KOPT-K1 (cell line): Measurements from ENCODE around the gene TXNRD3.

Experiments
- H3K27ac ChIP-seq: fragments of 200-600 bp; sonication (generic); 2 replicates; pipeline ENCODE4 v1.5.1; 2016; ENCODE audit warnings: antibody characterized with exemption, mild to moderate bottlenecking, low read depth, low read length; ENCODE audit not compliant: poor library complexity, severe bottlenecking
- H3K36me3 ChIP-seq: fragments of 200-600 bp; sonication (generic); 2 replicates; pipeline ENCODE4 v1.5.1; 2017; ENCODE audit warnings: antibody characterized with exemption, mild to moderate bottlenecking, low read length, moderate library complexity; ENCODE audit not compliant: insufficient read depth
- H3K9me3 ChIP-seq: fragments of 200-600 bp; sonication (generic); 2 replicates; pipeline ENCODE4 v1.5.1; 2017; ENCODE audit warnings: antibody characterized with exemption, low read length, mild to moderate bottlenecking; ENCODE audit not compliant: insufficient read depth, poor library complexity, severe bottlenecking

Gene TXNRD3

DNA sequence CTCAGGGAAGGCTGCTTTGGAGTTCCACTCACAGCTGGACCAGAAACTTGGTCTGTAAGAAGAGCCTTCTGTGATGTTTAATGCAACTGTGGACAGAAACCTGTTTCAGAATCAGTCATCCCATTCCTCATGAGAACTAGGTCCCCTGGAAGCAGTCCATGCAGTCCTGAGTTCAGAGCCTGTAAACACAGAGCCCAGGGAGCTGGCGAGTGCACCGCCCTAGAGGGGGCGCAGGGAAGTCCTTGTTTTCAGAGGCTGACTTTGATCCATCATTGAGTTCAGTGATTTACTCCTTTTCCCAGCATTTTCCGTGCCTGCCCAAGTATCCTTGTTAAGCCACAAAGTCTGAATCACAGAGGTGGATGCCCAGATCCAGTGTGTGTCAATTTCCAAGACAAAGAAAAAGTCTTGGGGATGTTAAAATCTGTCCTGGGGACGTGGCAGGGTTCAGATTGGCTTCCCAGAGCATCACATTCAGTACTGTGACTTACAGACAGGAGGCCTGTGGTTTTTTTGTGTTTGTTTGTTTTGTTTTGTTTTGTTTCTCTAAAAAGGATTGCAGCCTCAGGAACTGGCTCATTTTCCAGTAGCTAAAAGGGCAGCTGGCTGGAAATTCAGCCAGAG lies 9.8 kb upstream of the TXNRD3 start:
- Histone ChIP-seq H3K36me3 (no peaks in the 10 kb centered on the region), H3K27ac (no peak overlapping the region), H3K9me3 (peaks cover 25% of the 10 kb centered on the region)

DNA sequence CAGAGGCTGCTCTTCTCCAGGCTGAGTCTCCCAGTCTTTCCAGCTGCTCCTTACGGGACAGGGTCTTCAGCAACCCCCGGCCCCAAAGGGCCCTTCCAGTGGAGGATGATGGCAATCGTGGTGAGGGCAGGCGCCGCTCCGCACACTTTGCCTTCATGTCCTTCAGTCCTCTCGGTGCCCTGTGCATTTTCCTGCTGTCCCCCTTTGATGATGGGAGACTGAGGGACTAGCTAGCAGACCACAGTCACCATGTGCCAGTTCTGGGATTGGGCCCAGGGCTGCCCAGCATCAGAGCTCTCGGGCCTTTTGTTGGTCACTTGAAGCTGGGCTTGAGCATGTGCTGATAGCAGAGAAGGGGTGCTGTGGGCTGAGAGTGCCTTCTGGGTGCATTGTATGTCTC lies 8.8 kb upstream of the TXNRD3 start:
- H3K27ac ChIP-seq: no peak overlapping the region
- H3K36me3 ChIP-seq: no peaks in the 10 kb centered on the region
- H3K9me3 ChIP-seq: peaks cover 30% of the 10 kb centered on the region

DNA sequence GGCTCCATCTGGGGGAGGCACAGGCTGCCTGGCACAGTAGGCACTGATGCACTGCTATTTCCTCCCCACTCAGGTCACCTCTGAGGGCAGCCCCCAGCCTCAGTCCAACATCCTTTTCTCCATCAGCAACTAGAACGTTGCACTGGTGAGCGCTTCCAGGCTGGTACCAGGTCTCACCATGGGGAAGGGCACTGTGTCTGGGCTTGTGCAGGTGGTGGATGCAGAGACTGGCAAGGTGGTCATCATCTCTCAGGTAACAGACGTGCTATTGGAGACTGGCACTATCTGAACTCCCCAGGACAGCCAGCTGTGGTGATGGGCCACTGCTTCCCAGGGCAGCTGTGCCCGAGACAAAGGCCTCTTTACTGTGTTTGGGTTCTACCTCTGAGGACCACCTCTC lies 8.3 kb upstream of the TXNRD3 start:
- Histone ChIP-seq H3K27ac (no peak overlapping the region), H3K9me3 (peaks cover 35% of the 10 kb centered on the region), H3K36me3 (no peaks in the 10 kb centered on the region)

DNA sequence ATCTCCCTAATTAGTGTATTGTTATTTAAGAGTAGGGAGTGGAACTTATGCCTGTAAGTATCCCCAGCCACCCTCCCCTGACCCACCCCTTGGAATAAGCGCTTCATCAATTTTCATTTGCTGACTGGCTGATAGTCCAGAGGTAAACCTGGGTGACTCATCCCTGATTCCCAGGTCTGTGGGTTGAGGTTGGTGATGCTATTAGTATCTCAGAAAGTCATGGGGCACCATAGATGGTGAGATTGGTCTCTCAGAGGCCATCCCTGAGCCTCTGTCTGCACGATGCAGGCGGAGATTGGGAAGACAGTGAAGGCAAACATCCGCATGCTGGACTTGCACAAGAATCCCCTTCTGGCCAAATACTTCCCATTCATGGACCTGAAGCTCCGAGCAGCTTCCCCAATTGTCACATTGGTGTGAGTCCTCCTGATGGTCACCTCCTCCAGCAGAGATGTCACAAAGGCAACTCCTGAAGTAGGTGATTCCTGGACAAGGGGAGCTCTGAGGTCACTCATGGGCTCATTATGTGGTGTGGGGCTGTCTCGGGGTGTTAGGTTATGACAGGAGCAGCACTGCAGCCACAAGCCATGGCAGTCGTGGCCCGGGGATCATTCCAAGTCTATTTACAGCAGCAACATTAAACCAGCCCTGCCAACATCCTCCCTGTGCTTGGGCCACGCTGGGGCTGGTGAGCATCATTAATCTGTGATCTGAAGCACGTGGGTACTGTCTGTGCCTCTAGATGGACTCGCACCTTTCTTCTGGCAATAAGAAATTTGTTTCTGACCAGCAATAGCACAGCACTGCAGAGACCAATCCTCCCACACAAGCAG lies 6.8 kb upstream of the TXNRD3 start:
- Histone ChIP-seq H3K9me3 (peaks cover 37% of the 10 kb centered on the region), H3K27ac (no peak overlapping the region), H3K36me3 (no peaks in the 10 kb centered on the region)

DNA sequence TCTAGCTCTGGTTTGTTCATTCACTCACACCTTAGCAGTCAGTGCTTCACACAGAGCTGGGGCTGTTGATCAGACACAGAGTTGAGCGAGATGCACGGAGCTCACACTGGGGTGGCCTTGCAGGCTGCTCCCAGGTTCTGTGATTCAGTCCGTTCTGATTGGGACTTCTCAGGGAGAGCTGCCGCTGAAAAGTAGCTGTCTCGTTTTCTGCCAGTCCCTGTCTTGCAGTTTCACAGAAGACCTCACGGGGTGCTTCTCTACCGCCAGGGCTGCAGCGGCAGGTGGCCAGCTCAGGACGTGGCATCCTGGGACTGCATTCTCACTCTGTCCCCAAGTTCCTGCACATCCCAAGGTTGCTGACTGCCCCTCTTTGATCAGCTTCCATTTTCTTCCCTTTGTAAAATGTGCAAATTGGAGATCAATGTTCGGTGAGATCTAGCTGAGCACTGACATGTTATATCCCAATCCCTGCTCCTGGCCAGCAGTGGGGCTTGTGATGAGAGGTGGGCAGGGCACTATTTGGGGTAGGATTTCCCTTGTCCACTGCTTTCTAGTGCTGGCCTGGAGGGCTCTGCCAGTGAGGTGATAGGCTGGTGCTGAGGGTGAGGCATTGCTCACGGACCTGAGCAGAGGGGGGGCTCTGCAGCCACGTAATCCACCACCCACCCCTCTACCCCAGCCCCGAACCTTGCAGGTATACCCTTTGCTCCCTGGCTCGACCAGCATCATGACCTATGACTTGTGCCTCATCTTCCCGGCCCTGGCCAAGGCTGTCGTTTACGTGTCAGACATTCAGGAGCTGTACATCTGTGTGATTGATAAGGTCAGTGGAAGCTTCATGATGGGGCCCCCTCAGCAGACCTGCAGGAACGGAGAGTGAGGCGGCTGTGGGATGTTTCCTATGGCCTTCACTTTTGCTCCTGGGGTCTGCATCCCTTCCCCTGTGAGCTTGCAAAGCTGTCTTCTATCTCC lies 5.3 kb upstream of the TXNRD3 start:
- Histone ChIP-seq H3K9me3 (peaks cover 37% of the 10 kb centered on the region), H3K36me3 (no peaks in the 10 kb centered on the region), H3K27ac (no peak overlapping the region)

DNA sequence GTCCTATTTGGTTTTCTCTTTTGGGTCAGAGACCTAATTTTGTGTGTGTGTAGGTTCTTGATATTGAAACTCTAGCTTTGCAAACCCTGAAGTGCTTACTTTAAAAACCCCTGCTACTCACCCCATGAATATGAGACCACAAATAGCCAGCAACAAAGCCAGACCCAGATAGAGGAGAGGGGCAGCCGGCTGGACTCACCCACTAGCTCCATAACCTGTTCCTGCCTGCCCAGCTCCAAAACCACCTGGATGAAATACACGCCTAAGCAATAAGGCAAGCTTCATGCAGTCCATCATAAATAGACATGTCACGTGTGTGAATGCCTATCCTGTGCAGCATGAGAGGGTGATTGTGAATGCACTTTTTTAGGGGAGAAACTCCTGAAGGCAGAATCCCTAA lies 3.7 kb upstream of the TXNRD3 start:
- Histone ChIP-seq H3K27ac (no peak overlapping the region), H3K36me3 (no peaks in the 10 kb centered on the region), H3K9me3 (peaks cover 37% of the 10 kb centered on the region)

DNA sequence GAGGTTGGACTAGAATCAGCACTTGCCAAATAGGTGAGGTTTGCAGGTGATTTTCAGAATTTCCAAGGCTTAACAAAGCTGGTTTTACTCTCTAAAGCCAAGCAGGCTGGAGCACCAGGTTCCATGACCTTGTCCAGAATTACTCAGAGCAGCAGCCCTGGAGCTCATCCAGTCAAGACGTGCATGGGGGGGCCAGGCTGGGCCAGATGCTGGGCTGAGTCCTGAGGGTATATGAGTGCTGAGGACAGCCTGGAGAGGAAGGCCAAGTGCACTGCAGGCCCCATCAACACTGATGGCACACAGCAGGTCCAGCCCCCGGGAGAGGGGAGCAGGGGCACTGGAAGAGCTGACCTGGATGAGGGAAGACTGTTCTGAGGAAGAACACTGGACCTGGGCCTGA lies 3.0 kb upstream of the TXNRD3 start:
- Histone ChIP-seq H3K36me3 (no peaks in the 10 kb centered on the region), H3K9me3 (peaks cover 37% of the 10 kb centered on the region), H3K27ac (no peak overlapping the region)

DNA sequence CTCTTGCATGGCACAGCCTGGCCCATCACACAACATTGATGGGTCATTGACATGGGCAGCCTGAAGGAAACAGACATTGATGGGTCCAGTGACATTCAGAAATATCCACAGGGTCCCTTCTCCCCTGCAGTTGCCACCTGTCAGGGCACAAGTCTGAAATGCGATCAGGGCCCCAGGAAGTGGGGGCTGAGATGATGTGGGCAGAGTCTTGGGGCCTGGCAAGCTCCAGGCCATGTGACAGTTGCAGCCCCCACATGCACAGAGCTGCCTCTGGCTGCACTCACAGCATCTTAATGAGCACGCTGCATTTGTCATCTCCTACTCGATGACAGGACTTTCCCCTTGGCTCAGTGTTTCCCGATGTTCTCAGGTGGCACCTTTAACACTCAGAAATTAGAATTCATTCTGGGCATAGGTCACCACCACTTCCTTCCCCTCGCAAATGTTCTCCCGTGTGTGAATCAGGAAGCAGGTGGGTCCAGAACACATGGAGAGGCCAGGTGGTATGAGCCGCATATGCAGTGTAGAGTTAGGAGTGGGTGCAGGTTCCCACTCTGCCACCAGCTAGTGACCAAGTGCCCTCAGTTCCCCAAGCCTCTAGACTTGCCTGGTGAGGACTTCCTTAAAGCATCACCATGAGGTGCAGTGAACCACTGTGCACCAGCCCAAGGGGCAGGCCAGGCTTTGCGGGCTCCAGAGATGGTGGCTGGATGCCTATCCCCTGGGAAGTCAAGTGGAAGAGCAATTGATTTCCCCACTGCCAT lies 1.6 kb upstream of the TXNRD3 start:
- Histone ChIP-seq H3K27ac (no peak overlapping the region), H3K9me3 (peaks cover 30% of the 10 kb centered on the region), H3K36me3 (no peaks in the 10 kb centered on the region)

DNA sequence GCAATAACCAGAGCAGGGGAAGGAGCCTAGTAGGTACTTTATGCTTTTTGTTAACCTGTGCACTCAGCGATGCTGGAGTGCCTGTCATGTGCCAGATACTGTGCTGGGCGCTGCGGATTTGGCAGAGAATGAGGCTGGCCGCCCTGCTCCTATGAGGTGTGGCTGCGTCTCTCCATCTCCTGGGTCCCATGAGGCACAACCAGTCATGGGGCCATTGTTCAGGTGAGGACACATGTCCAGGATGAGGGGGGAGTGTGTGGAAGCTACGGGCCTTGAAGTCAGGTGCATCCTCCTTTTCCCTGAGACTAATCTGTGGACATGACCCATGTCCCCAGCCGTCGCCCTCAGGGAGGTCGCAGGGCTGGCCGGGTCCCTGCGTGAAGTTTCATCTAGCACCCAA lies 963 bp upstream of the TXNRD3 start:
- Histone ChIP-seq H3K9me3 (peaks cover 24% of the 10 kb centered on the region), H3K27ac (no peak overlapping the region)

DNA sequence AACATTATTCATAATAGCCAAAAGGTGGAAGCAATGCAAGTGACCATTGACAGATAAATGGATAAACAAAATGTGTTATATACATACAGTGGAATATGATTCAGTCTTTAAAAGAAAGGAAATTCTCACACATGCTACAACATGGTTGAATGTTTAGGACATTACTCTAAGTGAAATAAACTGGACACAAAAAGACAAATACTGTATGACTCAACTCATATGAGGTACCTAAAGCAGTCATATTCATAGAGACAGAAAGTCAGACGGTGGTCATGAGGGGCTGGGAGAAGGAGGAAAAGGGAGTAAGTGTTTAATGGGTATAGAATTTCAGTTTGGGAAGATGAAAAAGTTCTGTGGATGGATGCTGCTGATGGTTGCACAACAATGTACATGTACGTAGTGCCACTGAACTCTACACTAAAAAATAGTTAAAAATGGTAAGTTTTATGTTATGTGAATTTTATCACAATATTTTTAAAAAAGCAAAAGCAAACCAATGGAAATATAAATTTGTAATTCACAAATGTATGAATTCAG lies 5.3 kb downstream of the TXNRD3 start:
- no peak overlapping the region for H3K27ac ChIP-seq
- no peaks in the 10 kb centered on the region for H3K36me3 ChIP-seq
- H3K9me3 ChIP-seq: peaks cover 4% of the 10 kb centered on the region

More for the DNA sequence above, 963 bp upstream of the TXNRD3 start:
- no peaks in the 10 kb centered on the region for H3K36me3 ChIP-seq

DNA sequence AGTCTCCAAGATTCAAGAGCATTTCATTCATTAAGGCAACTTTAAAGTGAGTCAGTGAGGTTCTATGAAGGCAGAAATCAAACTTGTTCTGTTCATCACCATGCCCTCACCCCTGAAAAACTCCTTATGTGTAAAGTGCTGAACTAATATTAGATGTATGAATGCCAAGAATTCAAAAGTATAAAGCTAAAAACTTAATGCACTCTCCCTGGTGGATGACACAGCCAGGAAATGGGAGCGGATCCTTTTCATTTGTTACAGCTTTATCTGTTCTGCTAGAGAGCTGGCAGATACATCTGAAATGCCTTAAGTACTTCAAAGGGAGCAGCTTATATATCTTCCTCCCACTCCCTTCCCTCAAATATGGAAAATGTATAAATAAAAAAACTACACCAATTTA lies 8.2 kb downstream of the TXNRD3 start:
- Histone ChIP-seq H3K27ac (no peak overlapping the region), H3K36me3 (no peaks in the 10 kb centered on the region), H3K9me3 (peaks cover 4% of the 10 kb centered on the region)

DNA sequence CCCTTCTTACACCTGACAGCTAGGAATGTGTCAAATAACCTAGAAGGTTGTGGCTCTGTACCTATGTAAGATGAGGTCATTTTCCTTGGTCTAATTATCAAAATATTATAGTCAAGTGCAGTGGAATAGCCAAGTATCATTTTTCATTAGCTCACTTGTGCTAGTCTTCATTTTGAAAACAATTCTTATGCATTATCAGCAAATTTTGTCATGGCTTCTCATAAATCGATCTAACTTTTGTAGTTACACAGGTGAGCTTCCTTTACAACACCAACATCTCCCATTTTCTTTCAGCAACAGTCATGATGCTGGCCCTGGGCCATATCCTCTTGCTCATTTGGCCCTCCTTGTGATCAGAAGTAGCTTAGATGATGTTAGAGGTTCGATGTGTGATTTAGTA lies 10.3 kb downstream of the TXNRD3 start:
- Histone ChIP-seq H3K9me3 (peaks cover 4% of the 10 kb centered on the region), H3K36me3 (no peaks in the 10 kb centered on the region), H3K27ac (no peak overlapping the region)

DNA sequence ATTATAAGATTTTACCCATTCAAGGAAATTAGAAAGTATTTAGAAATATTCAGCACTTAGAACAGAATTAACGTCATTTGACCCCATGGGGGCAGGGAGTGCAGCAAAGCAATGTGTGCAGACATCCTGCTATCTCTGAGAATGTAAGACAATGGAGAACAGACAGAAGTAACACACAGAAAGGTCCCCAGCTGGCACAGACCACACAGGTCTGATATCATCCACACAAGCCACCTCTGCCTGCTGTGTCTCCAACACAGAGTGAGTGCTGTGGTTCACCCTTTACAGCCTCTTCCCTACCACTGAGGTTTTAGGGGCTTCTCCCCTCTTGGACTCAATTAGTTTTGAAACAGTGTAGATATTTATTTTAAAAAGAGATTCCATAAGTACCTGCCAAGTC lies 16.1 kb downstream of the TXNRD3 start:
- Histone ChIP-seq H3K36me3 (no peaks in the 10 kb centered on the region), H3K9me3 (no peaks in the 10 kb centered on the region), H3K27ac (no peak overlapping the region)

DNA sequence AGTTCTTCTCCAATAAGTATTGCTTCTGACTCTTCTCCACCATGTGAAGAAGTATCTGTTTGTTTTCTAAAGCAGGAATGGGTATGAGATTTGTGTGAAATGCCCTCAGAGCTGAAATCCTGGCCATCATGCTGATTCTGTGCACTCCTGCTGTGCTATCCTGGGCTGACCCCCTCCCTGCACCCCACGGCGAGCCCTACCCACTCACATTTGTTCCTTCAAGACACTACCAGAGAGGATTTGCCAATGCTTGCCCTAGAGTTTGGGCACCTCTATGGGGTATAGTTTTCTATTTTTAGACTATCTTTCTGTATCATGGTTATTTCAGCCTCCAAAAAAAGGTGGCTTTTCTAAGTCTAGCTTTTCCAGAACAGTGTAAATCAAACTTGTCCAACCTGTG lies 18.5 kb downstream of the TXNRD3 start:
- H3K36me3 ChIP-seq: no peaks in the 10 kb centered on the region
- no peak overlapping the region for H3K27ac ChIP-seq
- H3K9me3 ChIP-seq: no peaks in the 10 kb centered on the region
